H9 (cell line): ENCODE measurements around the gene CHST2. TPM values are rescaled to one million over a fixed set of nuclear protein-coding genes. Genes with fewer than 3 reads are reported as not detected.

ENCODE experiments used
- DNase-seq: peaks from one replicate; pipeline ENCODE4 v3.0.0-alpha.2; 2017
- H2AFZ ChIP-seq: one replicate; pipeline ENCODE4 v1.6.1; 2013; ENCODE audit warnings: mild to moderate bottlenecking, low read length, control low read depth, moderate library complexity
- H2AK5ac ChIP-seq: 2 replicates; pipeline ENCODE4 v1.6.1; 2013; ENCODE audit warnings: low read length, control low read depth, mixed read lengths; ENCODE audit not compliant: insufficient read length
- H2BK120ac ChIP-seq: one replicate; pipeline ENCODE4 v1.6.1; 2013; ENCODE audit warnings: low read depth, mild to moderate bottlenecking, low read length, control low read depth, inconsistent platforms; ENCODE audit not compliant: poor library complexity, severe bottlenecking
- H2BK12ac ChIP-seq: 2 replicates; pipeline ENCODE4 v1.6.1; 2013; ENCODE audit warnings: low read length, control low read depth, mixed read lengths, low read depth; ENCODE audit not compliant: insufficient read length
- H2BK15ac ChIP-seq: 2 replicates; pipeline ENCODE4 v1.6.1; 2013; ENCODE audit warnings: low read depth, low read length, control low read depth
- H2BK20ac ChIP-seq: one replicate; pipeline ENCODE4 v1.6.1; 2013; ENCODE audit warnings: low read depth, mild to moderate bottlenecking, low read length, control low read depth, inconsistent platforms; ENCODE audit not compliant: poor library complexity, severe bottlenecking
- H2BK5ac ChIP-seq: 2 replicates; pipeline ENCODE4 v1.6.1; 2013; ENCODE audit warnings: low read length, control low read depth, mixed read lengths; ENCODE audit not compliant: insufficient read length
- H3K14ac ChIP-seq: 2 replicates; pipeline ENCODE4 v1.6.1; 2013; ENCODE audit warnings: low read length, control low read depth; ENCODE audit not compliant: insufficient read depth
- H3K18ac ChIP-seq: 2 replicates; pipeline ENCODE4 v1.6.1; 2013; ENCODE audit warnings: low read depth, mild to moderate bottlenecking, mixed read lengths, low read length, control low read depth; ENCODE audit not compliant: insufficient read length
- H3K23ac ChIP-seq: 2 replicates; pipeline ENCODE4 v1.6.1; 2013; ENCODE audit warnings: low read length, control low read depth, mixed read lengths, low read depth; ENCODE audit not compliant: insufficient read length
- H3K23me2 ChIP-seq: 2 replicates; pipeline ENCODE4 v1.6.1; 2013; ENCODE audit warnings: low read depth, mild to moderate bottlenecking, mixed read lengths, low read length, control low read depth; ENCODE audit not compliant: insufficient read length, poor library complexity, severe bottlenecking
- H3K27ac ChIP-seq: 2 replicates; pipeline ENCODE4 v1.5.1; 2013; ENCODE audit warnings: low read length, control low read depth, mixed read lengths, low read depth; ENCODE audit not compliant: insufficient read length
- H3K27me3 ChIP-seq: 2 replicates; pipeline ENCODE4 v1.6.1; 2013; ENCODE audit warnings: low read length, control low read depth, inconsistent platforms; ENCODE audit not compliant: insufficient read depth
- H3K4ac ChIP-seq: 2 replicates; pipeline ENCODE4 v1.6.1; 2013; ENCODE audit warnings: low read depth, mild to moderate bottlenecking, control low read depth, inconsistent platforms, low read length, moderate library complexity
- H3K4me1 ChIP-seq: 2 replicates; pipeline ENCODE4 v1.6.1; 2013; ENCODE audit warnings: low read length, control low read depth, inconsistent platforms; ENCODE audit not compliant: insufficient read depth
- H3K4me2 ChIP-seq: 2 replicates; pipeline ENCODE4 v1.6.1; 2013; ENCODE audit warnings: low read length, control low read depth, mixed read lengths; ENCODE audit not compliant: insufficient read length, insufficient read depth
- H3K56ac ChIP-seq: 2 replicates; pipeline ENCODE4 v1.6.1; 2013; ENCODE audit warnings: low read depth, mild to moderate bottlenecking, mixed read lengths, low read length, control low read depth; ENCODE audit not compliant: insufficient read length
- H3K79me1 ChIP-seq: 2 replicates; pipeline ENCODE4 v1.6.1; 2013; ENCODE audit warnings: low read depth, mild to moderate bottlenecking, moderate library complexity, low read length, control low read depth, inconsistent platforms; ENCODE audit not compliant: insufficient read depth, poor library complexity, severe bottlenecking
- H3K79me2 ChIP-seq: 2 replicates; pipeline ENCODE4 v1.6.1; 2013; ENCODE audit warnings: low read length, control low read depth, inconsistent platforms; ENCODE audit not compliant: insufficient read depth
- H3K9ac ChIP-seq: 2 replicates; pipeline ENCODE4 v1.6.1; 2013; ENCODE audit warnings: low read length, control low read depth, mixed read lengths; ENCODE audit not compliant: insufficient read length; ENCODE audit errors: extremely low read depth
- H3K9me3 ChIP-seq: one replicate; pipeline ENCODE4 v1.6.1; 2013; ENCODE audit warnings: low read depth, low read length, inconsistent platforms; ENCODE audit not compliant: control insufficient read depth
- H3T11ph ChIP-seq: one replicate; pipeline ENCODE4 v1.6.1; 2013; ENCODE audit warnings: mild to moderate bottlenecking, low read length, control low read depth, inconsistent platforms
- H4K20me1 ChIP-seq: one replicate; pipeline ENCODE4 v1.6.1; 2013; ENCODE audit not compliant: control insufficient read depth, insufficient read length, insufficient read depth
- H4K5ac ChIP-seq: 2 replicates; pipeline ENCODE4 v1.6.1; 2013; ENCODE audit warnings: low read depth, mild to moderate bottlenecking, mixed read lengths, low read length, control low read depth; ENCODE audit not compliant: insufficient read length
- H4K8ac ChIP-seq: replicated peaks from 2 replicates; pipeline ENCODE4 v1.6.1; 2013; ENCODE audit warnings: low read length, control low read depth, mixed read lengths, low read depth; ENCODE audit not compliant: insufficient read length
- H4K91ac ChIP-seq: 2 replicates; pipeline ENCODE4 v1.6.1; 2013; ENCODE audit warnings: low read depth, mild to moderate bottlenecking, moderate library complexity, mixed read lengths, low read length, control low read depth; ENCODE audit not compliant: insufficient read length
- H3K27ac Mint-ChIP-seq, 3 experiments: 2 replicates in 2 of 3; 3 replicates in 1 of 3; pipeline ENCODE4 v1.8.0; 2020 to 2021; ENCODE audit warnings: mixed read lengths in 3 of 3, mild to moderate bottlenecking in 1 of 3, moderate library complexity in 1 of 3
- H3K27me3 Mint-ChIP-seq: 2 replicates; pipeline ENCODE4 v1.8.0; 2021; ENCODE audit warnings: low read depth, mild to moderate bottlenecking, moderate library complexity, mixed read lengths
- H3K36me3 Mint-ChIP-seq, 3 experiments: 2 replicates in 2 of 3; 3 replicates in 1 of 3; pipeline ENCODE4 v1.8.0; 2020 to 2021; ENCODE audit warnings: low read depth in 3 of 3, mixed read lengths in 3 of 3; ENCODE audit not compliant: insufficient read depth in 1 of 3
- H3K4me1 Mint-ChIP-seq, 2 experiments: 2 replicates each; pipeline ENCODE4 v1.8.0; 2020; ENCODE audit warnings: mixed read lengths in 2 of 2
- H3K4me3 Mint-ChIP-seq, 2 experiments: 2 replicates in 1 of 2; 3 replicates in 1 of 2; pipeline ENCODE4 v1.8.0; 2020 to 2021; ENCODE audit warnings: mild to moderate bottlenecking in 2 of 2, mixed read lengths in 2 of 2, moderate library complexity in 1 of 2
- H3K9me3 Mint-ChIP-seq, 2 experiments: 2 replicates in 1 of 2; 3 replicates in 1 of 2; pipeline ENCODE4 v1.8.0; 2020; ENCODE audit warnings: mild to moderate bottlenecking in 2 of 2, mixed read lengths in 2 of 2, moderate library complexity in 1 of 2
- CTCF ChIP-seq: fragments of 200-600 bp; sonication (generic); conservative IDR thresholded peaks from 3 replicates; pipeline ENCODE4 v1.8.0; 2021; ENCODE audit warnings: antibody characterized with exemption, mild to moderate bottlenecking
- WGBS: extraction: QIAGEN DNeasy Blood & Tissue Kit; methylation state at CpG from one replicate; pipeline ENCODE4 v1.1.7; 2013; ENCODE audit warnings: missing lambda C conversion rate, low lambda C conversion rate, mixed read lengths; ENCODE audit not compliant: insufficient read length; ENCODE audit errors: extremely low coverage; 5-methylcytosine and 5-hydroxymethylcytosine counted together
- total RNA-seq: library from RNA; stranded (reverse); gene quantifications from 2 replicates; pipeline ENCODE4 v1.2.1, GENCODE V29; 2021

CHST2 gene
- total RNA-seq, 1 experiment from 2014 or later: 5.8 TPM

GRCh38 chr3:143088835-143089234 is 30.7 kb upstream of the CHST2 start:
- H2BK20ac ChIP-seq: no peak overlapping the region
- H2AFZ ChIP-seq: no peak overlapping the region
- H4K91ac ChIP-seq: no peak overlapping the region
- no peak overlapping the region for H3K4ac ChIP-seq
- TF ChIP-seq CTCF: no peak
- no peak overlapping the region for H3K27ac ChIP-seq
- H3K9ac ChIP-seq: no peak overlapping the region
- Mint-ChIP-seq H3K4me3 (no peak overlapping the region), H3K36me3 (peaks cover 8 to 17% (median 11%) of the 10 kb centered on the region in 3 experiments), H3K27me3 (no peaks in the 10 kb centered on the region), H3K9me3 (peaks cover 21 to 24% of the 10 kb centered on the region in 2 experiments), H3K4me1 (peaks cover 0 to 3% of the 10 kb centered on the region in 2 experiments; a peak in 1 of 4 replicates), H3K27ac (no peak overlapping the region)
- H2BK120ac ChIP-seq: no peak overlapping the region
- no peaks in the 10 kb centered on the region for H3K27me3 ChIP-seq
- no peak overlapping the region for H2BK15ac ChIP-seq
- no peak overlapping the region for H3K23ac ChIP-seq
- H3K79me1 ChIP-seq: no peaks in the 10 kb centered on the region
- no peak overlapping the region for H2AK5ac ChIP-seq
- no peaks in the 10 kb centered on the region for H3K9me3 ChIP-seq
- no peak overlapping the region for H4K8ac ChIP-seq
- no peak overlapping the region for H3K56ac ChIP-seq
- H3K23me2 ChIP-seq: no peaks in the 10 kb centered on the region
- no peaks in the 10 kb centered on the region for H3K4me1 ChIP-seq
- H2BK12ac ChIP-seq: no peak overlapping the region
- H4K20me1 ChIP-seq: no peaks in the 10 kb centered on the region
- no peaks in the 10 kb centered on the region for H3K79me2 ChIP-seq
- H3K4me2 ChIP-seq: no peak overlapping the region
- no peak overlapping the region for H4K5ac ChIP-seq
- H3T11ph ChIP-seq: no peak overlapping the region
- H3K18ac ChIP-seq: no peak overlapping the region
- no peak overlapping the region for H3K14ac ChIP-seq
- DNase-seq: no peak
- WGBS: no CpG with 5 or more reads among the region's 1 CpG
- no peak overlapping the region for H2BK5ac ChIP-seq
